Vagina (tissue), 2 donors: ENCODE results near the gene PCYT2.

Experiments
- CTCF ChIP-seq, 3 experiments: fragments of 450-650 bp in 2 of 3; fragments of 200-600 bp in 1 of 3; sonication (generic) in 1 of 3; IDR thresholded peaks; one replicate each; pipeline ENCODE4 v1.5.1; 2017 to 2019; ENCODE audit warnings: antibody characterized with exemption in 3 of 3, mild to moderate bottlenecking in 2 of 3, moderate library complexity in 2 of 3
- POLR2A ChIP-seq, 2 donors: fragments of 450-650 bp; IDR thresholded peaks; one replicate each; pipeline ENCODE4 v1.6.1; 2017; ENCODE audit warnings: antibody characterized with exemption in 2 of 2, mild to moderate bottlenecking in 2 of 2, moderate library complexity in 2 of 2
- POLR2AphosphoS5 ChIP-seq, 2 donors: sonication (generic); formaldehyde crosslinking; IDR thresholded peaks; one replicate each; pipeline ENCODE4 v1.9.0; 2017; ENCODE audit warnings: antibody characterized with exemption in 2 of 2, mild to moderate bottlenecking in 2 of 2, low read depth in 1 of 2; ENCODE audit not compliant: insufficient read depth in 1 of 2

GRCh38 chr17:81858170-81858966, 52.8 kb downstream of the PCYT2 start:
- TF ChIP-seq POLR2A (IDR thresholded peaks at IDR 0.05): no peak
- TF ChIP-seq POLR2AphosphoS5 (IDR thresholded peaks at IDR 0.05; ENCODE audit: insufficient read depth in 1 of 2, low read depth in 1 of 2): no peak
- TF ChIP-seq CTCF (IDR thresholded peaks at IDR 0.05): no peak
